CD8-positive, alpha-beta memory T cell (primary cell): ENCODE results near the gene SNCB. TPM values are rescaled to one million over a fixed set of nuclear protein-coding genes. Genes with fewer than 3 reads are reported as not detected.

Source experiments
- CTCF ChIA-PET: fragments of 350-600 bp; sonication (Branson Sonifier 250); formaldehyde crosslinking; loops from one replicate; lab custom pipeline; 2021; ENCODE audit warnings: antibody characterized with exemption; lab: Charles Lee
- POLR2A ChIA-PET: fragments of 350-600 bp; sonication (Branson Sonifier 250); formaldehyde crosslinking; loops from one replicate; lab custom pipeline; 2021; ENCODE audit warnings: antibody characterized with exemption; lab: Charles Lee
- DNase-seq, 5 donors: peaks; one replicate each; pipeline versions ENCODE4 v3.0.0 to v3.0.0-alpha.2; 2020 to 2022; ENCODE audit warnings: mixed read lengths in 1 of 5
- H3K27ac ChIP-seq: one replicate; pipeline ENCODE4 v1.7.0; 2013; ENCODE audit warnings: low read depth, mild to moderate bottlenecking, low read length, moderate library complexity
- H3K27me3 ChIP-seq: 2 replicates; pipeline ENCODE4 v1.7.0; 2013; ENCODE audit warnings: low read length, mild to moderate bottlenecking; ENCODE audit not compliant: insufficient read depth, poor library complexity, severe bottlenecking
- H3K36me3 ChIP-seq: 2 replicates; pipeline ENCODE4 v1.7.0; 2013; ENCODE audit warnings: mild to moderate bottlenecking, low read length, moderate library complexity; ENCODE audit not compliant: insufficient read depth
- H3K4me1 ChIP-seq: 2 replicates; pipeline ENCODE4 v1.7.0; 2013; ENCODE audit warnings: mild to moderate bottlenecking, low read length, moderate library complexity; ENCODE audit not compliant: insufficient read depth
- H3K4me3 ChIP-seq: 2 replicates; pipeline ENCODE4 v1.7.0; 2013; ENCODE audit warnings: mild to moderate bottlenecking, low read length
- H3K9me3 ChIP-seq: 2 replicates; pipeline ENCODE4 v1.7.0; 2013; ENCODE audit warnings: mild to moderate bottlenecking, low read length
- H3K27ac Mint-ChIP-seq, 8 donors: one replicate each; pipeline ENCODE4 v1.8.0; 2020 to 2021; ENCODE audit warnings: mixed read lengths in 8 of 8, mild to moderate bottlenecking in 6 of 8, inconsistent platforms in 3 of 8, moderate library complexity in 3 of 8
- H3K27me3 Mint-ChIP-seq, 2 donors: one replicate each; pipeline ENCODE4 v1.8.0; 2020 to 2021; ENCODE audit warnings: mixed read lengths in 2 of 2, mild to moderate bottlenecking in 1 of 2, moderate library complexity in 1 of 2
- H3K36me3 Mint-ChIP-seq, 3 donors: one replicate each; pipeline ENCODE4 v1.8.0; 2020 to 2021; ENCODE audit warnings: mixed read lengths in 3 of 3, inconsistent platforms in 1 of 3, mild to moderate bottlenecking in 1 of 3
- H3K4me1 Mint-ChIP-seq, 3 donors: one replicate each; pipeline ENCODE4 v1.8.0; 2020 to 2021; ENCODE audit warnings: mixed read lengths in 3 of 3, inconsistent platforms in 1 of 3, mild to moderate bottlenecking in 1 of 3
- H3K4me3 Mint-ChIP-seq, 7 donors: one replicate each; pipeline ENCODE4 v1.8.0; 2020 to 2021; ENCODE audit warnings: mixed read lengths in 7 of 7, mild to moderate bottlenecking in 6 of 7, moderate library complexity in 4 of 7, inconsistent platforms in 2 of 7
- H3K9me3 Mint-ChIP-seq, 5 donors: one replicate each; pipeline ENCODE4 v1.8.0; 2020 to 2022; ENCODE audit warnings: mixed read lengths in 5 of 5, mild to moderate bottlenecking in 3 of 5, moderate library complexity in 2 of 5, inconsistent platforms in 1 of 5
- polyA plus RNA-seq: library from polyadenylated mRNA; unstranded; fragments of 300-500 nt; fragmentation: Illumina TruSeq; gene quantifications from one replicate; pipeline ENCODE4 v1.2.3, GENCODE V29; 2021
- total RNA-seq, 2 experiments: library from RNA; stranded (reverse); gene quantifications; one replicate each; pipeline ENCODE4 v1.2.3, GENCODE V29; 2021

Gene SNCB
- total RNA-seq (not detected), polyA plus RNA-seq (not detected)

- Histone ChIP-seq H3K36me3 (no peaks in the 10 kb centered on the region), H3K4me3 (peak within 1 kb of the TSS; percentile 32), H3K27me3 (peaks cover 44% of the 10 kb centered on the region), H3K4me1 (peaks cover 6% of the 10 kb centered on the region), H3K27ac (no peak within 1 kb of the TSS), H3K9me3 (no peaks in the 10 kb centered on the region)
- Mint-ChIP-seq H3K36me3 (peaks cover 0 to 2% (median 0%) of the 10 kb centered on the region in 3 donors), H3K9me3 (peaks cover 0 to under 1% (median 0%) of the 10 kb centered on the region in 5 donors), H3K27me3 (peaks cover 43 to 76% of the 10 kb centered on the region in 2 donors), H3K4me3 (peak within 1 kb of the TSS; percentile 62 to 86 (median 71)), H3K27ac (peak within 1 kb of the TSS in 1 of 8 donors; percentile 69), H3K4me1 (peaks cover 7 to 23% (median 14%) of the 10 kb centered on the region in 3 donors)
- POLR2A ChIA-PET: no interaction called here
- DNase-seq: peak in 3 of 5 donors; percentile 39 to 64 (median 49)
- CTCF ChIA-PET: interaction anchor here (1.6 to 2.3 kb wide), 3 partner anchors 8 to 31 kb away, joined by 7 to 10 read pairs (median 9); partner anchors contain the start of gene TSPAN17
Observed at GRCh38 chr5:176629853-176630680, at the start of gene SNCB, which contains the start of gene EIF4E1B. Gene SNCB (minus strand): TSS chr5:176630534. CDS start chr5:176629654, 880 bp downstream. Gene EIF4E1B (plus strand): TSS chr5:176630675. CDS start chr5:176642788, 12,113 bp downstream.

- no peak for DNase-seq
- H3K4me1 Mint-ChIP-seq: no peaks in the 10 kb centered on the region
- peak overlapping the region in 1 of 8 donors; percentile 29 for H3K27ac Mint-ChIP-seq
- peaks cover 15% of the 10 kb centered on the region for H3K27me3 ChIP-seq
- POLR2A ChIA-PET: no interaction called here
- H3K27me3 Mint-ChIP-seq: peaks cover 54 to 67% of the 10 kb centered on the region in 2 donors
- CTCF ChIA-PET: interaction anchor here (1.1 kb wide), 2 partner anchors 19 kb away, joined by 4 read pairs; no protein-coding TSS in a partner anchor
- H3K9me3 Mint-ChIP-seq: peaks cover 0 to 5% (median 4%) of the 10 kb centered on the region in 5 donors
- H3K36me3 ChIP-seq: no peaks in the 10 kb centered on the region
- H3K4me3 ChIP-seq: no peak overlapping the region
- H3K27ac ChIP-seq: no peak overlapping the region
- no peaks in the 10 kb centered on the region for H3K9me3 ChIP-seq
- no peak overlapping the region for H3K4me3 Mint-ChIP-seq
- H3K4me1 ChIP-seq: no peaks in the 10 kb centered on the region
- H3K36me3 Mint-ChIP-seq: no peaks in the 10 kb centered on the region
Observed at GRCh38 chr5:176679365-176680225, 49.3 kb upstream of the SNCB start.

DNA sequence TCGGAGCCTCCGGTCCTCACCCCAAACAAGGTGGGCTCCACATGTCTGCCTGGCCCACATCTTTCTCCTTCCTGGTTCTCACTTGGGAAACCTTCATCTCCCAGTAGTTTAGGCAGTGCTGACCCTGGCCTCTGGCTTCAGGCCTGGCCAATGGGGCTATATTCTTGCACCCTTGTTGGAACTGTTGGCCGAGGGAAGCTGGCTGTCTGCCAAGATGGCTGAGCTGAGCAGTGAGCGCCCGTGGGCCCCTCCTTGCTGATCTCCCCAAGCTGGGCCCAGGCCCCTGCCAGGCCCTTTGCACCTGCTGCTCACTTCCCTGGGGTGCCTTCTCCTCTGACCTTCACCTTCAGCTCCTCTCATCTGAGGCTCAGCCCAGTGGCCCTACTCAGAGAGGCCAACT lies 48.2 kb upstream of the SNCB start:
- no peaks in the 10 kb centered on the region for H3K4me1 ChIP-seq
- H3K36me3 Mint-ChIP-seq: no peaks in the 10 kb centered on the region
- H3K27ac Mint-ChIP-seq: no peak overlapping the region
- peaks cover 15% of the 10 kb centered on the region for H3K27me3 ChIP-seq
- POLR2A ChIA-PET: no interaction called here
- H3K36me3 ChIP-seq: no peaks in the 10 kb centered on the region
- no peak overlapping the region for H3K4me3 Mint-ChIP-seq
- no peak for DNase-seq
- no peak overlapping the region for H3K4me3 ChIP-seq
- H3K9me3 ChIP-seq: no peaks in the 10 kb centered on the region
- peaks cover 0 to under 1% (median 0%) of the 10 kb centered on the region in 5 donors for H3K9me3 Mint-ChIP-seq
- CTCF ChIA-PET: interaction anchor here (1.1 kb wide), 1 partner anchor 18 kb away, joined by 4 read pairs; no protein-coding TSS in a partner anchor
- no peaks in the 10 kb centered on the region for H3K4me1 Mint-ChIP-seq
- no peak overlapping the region for H3K27ac ChIP-seq
- peaks cover 50 to 63% of the 10 kb centered on the region in 2 donors for H3K27me3 Mint-ChIP-seq

DNA sequence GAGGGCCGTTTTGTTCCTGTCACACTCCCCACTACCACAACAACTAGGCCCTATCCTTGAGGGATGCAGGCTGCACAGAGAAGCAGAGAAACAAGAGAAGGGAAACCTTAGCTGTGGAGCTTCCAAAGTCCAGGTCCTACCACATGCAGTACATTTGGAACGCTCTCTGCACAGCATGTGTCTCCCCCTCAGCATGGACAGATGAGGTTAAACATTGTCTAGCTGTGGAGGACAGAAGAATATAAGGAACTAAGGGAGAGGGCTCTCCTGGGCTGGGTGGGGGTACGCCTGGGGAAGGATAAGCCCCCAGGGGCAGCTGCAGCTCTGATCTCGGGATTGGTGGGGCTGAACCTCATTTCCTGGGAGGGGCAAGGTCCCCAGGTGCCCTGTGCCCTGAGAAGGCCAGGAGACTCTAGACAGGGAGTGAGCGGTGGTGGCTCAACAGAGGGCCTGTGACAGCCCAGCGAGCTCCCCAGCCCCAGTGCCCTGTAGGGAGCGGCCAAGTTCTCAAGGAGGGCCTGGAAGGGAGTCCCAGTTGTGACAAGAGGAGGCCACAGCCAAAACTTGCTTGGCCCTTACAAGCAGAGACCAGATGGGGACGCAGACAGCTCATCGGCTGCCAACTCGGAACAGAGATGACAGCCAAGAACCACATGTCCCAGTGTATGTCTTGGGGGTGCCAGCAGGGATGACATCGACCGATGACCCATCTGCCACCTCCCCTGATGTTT lies 47.0 kb upstream of the SNCB start:
- H3K27ac ChIP-seq: no peak overlapping the region
- no peaks in the 10 kb centered on the region for H3K9me3 ChIP-seq
- Mint-ChIP-seq H3K27me3 (peaks cover 45 to 63% of the 10 kb centered on the region in 2 donors), H3K36me3 (no peaks in the 10 kb centered on the region), H3K9me3 (no peaks in the 10 kb centered on the region), H3K27ac (no peak overlapping the region), H3K4me3 (no peak overlapping the region), H3K4me1 (no peaks in the 10 kb centered on the region)
- no peaks in the 10 kb centered on the region for H3K4me1 ChIP-seq
- peaks cover 15% of the 10 kb centered on the region for H3K27me3 ChIP-seq
- ChIA-PET CTCF (interaction anchor here (1.2 kb wide), 1 partner anchor 17 kb away, joined by 3 read pairs; no protein-coding TSS in a partner anchor), POLR2A (no interaction called here)
- no peaks in the 10 kb centered on the region for H3K36me3 ChIP-seq
- no peak for DNase-seq
- H3K4me3 ChIP-seq: no peak overlapping the region

DNA sequence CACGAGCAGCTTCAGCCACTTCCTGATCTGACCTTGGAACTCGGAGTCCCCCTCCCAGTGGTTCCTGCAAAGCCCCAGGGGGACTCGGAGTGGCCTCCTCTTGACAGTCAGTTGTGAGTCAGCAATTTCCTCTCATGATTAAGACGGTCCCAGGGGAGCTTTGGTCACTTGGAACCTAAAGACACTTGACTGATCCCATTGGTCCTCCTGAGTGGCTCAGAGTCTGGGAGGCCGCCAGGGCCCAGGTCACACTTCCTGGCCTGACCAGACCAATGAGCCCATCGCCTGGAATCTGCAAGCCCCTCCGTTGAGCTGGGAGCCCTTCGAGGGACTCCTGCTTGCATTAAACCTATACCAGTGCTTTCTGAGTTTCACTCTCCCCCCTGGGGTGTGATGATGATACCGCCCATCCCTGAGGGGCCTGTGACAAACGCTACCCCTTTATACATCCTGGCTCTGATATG lies 46.1 kb upstream of the SNCB start:
- POLR2A ChIA-PET: no interaction called here
- Mint-ChIP-seq H3K36me3 (no peaks in the 10 kb centered on the region), H3K27me3 (peaks cover 42 to 58% of the 10 kb centered on the region in 2 donors), H3K4me3 (no peak overlapping the region), H3K27ac (no peak overlapping the region), H3K4me1 (no peaks in the 10 kb centered on the region), H3K9me3 (no peaks in the 10 kb centered on the region)
- DNase-seq: no peak
- H3K27me3 ChIP-seq: peaks cover 15% of the 10 kb centered on the region
- H3K36me3 ChIP-seq: no peaks in the 10 kb centered on the region
- H3K4me3 ChIP-seq: no peak overlapping the region
- no peaks in the 10 kb centered on the region for H3K4me1 ChIP-seq
- no peak overlapping the region for H3K27ac ChIP-seq
- H3K9me3 ChIP-seq: no peaks in the 10 kb centered on the region
- CTCF ChIA-PET: interaction anchor here (1.2 kb wide), 1 partner anchor 16 kb away, joined by 3 read pairs; no protein-coding TSS in a partner anchor

GRCh38 chr5:176675676-176676360 lies 45.5 kb upstream of the SNCB start:
- H3K27me3 ChIP-seq: peaks cover 13% of the 10 kb centered on the region
- ChIA-PET POLR2A (no interaction called here), CTCF (interaction anchor here (1.2 kb wide), 1 partner anchor 15 kb away, joined by 3 read pairs; no protein-coding TSS in a partner anchor)
- H3K36me3 Mint-ChIP-seq: no peaks in the 10 kb centered on the region
- H3K36me3 ChIP-seq: no peaks in the 10 kb centered on the region
- H3K9me3 ChIP-seq: no peaks in the 10 kb centered on the region
- no peak overlapping the region for H3K4me3 ChIP-seq
- no peak overlapping the region for H3K27ac ChIP-seq
- DNase-seq: no peak
- H3K9me3 Mint-ChIP-seq: no peaks in the 10 kb centered on the region
- H3K4me1 ChIP-seq: no peaks in the 10 kb centered on the region
- no peaks in the 10 kb centered on the region for H3K4me1 Mint-ChIP-seq
- no peak overlapping the region for H3K27ac Mint-ChIP-seq
- H3K27me3 Mint-ChIP-seq: peaks cover 37 to 60% of the 10 kb centered on the region in 2 donors
- no peak overlapping the region for H3K4me3 Mint-ChIP-seq

- H3K27me3 ChIP-seq: peaks cover 12% of the 10 kb centered on the region
- H3K9me3 Mint-ChIP-seq: no peaks in the 10 kb centered on the region
Observed at GRCh38 chr5:176674799-176675198, 44.5 kb upstream of the SNCB start.

More at GRCh38 chr5:176674799-176675198, 44.5 kb upstream of the SNCB start:
- ChIA-PET CTCF (no interaction called here), POLR2A (no interaction called here)
- Histone ChIP-seq H3K27ac (no peak overlapping the region), H3K9me3 (no peaks in the 10 kb centered on the region), H3K4me1 (no peaks in the 10 kb centered on the region), H3K4me3 (no peak overlapping the region), H3K36me3 (no peaks in the 10 kb centered on the region)
- Mint-ChIP-seq H3K27me3 (peaks cover 33 to 61% of the 10 kb centered on the region in 2 donors), H3K4me3 (no peak overlapping the region), H3K27ac (peak overlapping the region in 1 of 8 donors; percentile 43), H3K4me1 (no peaks in the 10 kb centered on the region), H3K36me3 (no peaks in the 10 kb centered on the region)
- DNase-seq: no peak
